NT2/D1 (cell line): ENCODE data around the gene MIER3.

Experiments used
- SUZ12 ChIP-seq: IDR thresholded peaks from 2 replicates; pipeline ENCODE4 v1.6.1; 2011; ENCODE audit not compliant: insufficient read length, insufficient read depth; ENCODE audit errors: extremely low read depth
- YY1 ChIP-seq: IDR thresholded peaks from 2 replicates; pipeline ENCODE4 v1.6.1; 2011; ENCODE audit not compliant: insufficient read length, insufficient read depth
- ZNF274 ChIP-seq: IDR thresholded peaks from 2 replicates; pipeline ENCODE4 v1.6.1; 2011; ENCODE audit warnings: mild to moderate bottlenecking, low read depth, low read length

GRCh38 chr5:56959326-56959725, 7.4 kb upstream of the MIER3 start:
- TF ChIP-seq YY1 = no peak
- TF ChIP-seq SUZ12 = no peak
- TF ChIP-seq ZNF274 = no peak
